Keratinocyte (primary cell): ENCODE data around the gene YLPM1. TPM values are rescaled to one million over a fixed set of nuclear protein-coding genes. Genes with fewer than 3 reads are reported as not detected.

ENCODE experiments used
- DNase-seq: peaks from one replicate; pipeline ENCODE4 v3.0.0-alpha.2; 2011; ENCODE audit warnings: low read depth, missing footprints, low spot score
- FAIRE-seq: peaks from 2 replicates; lab custom pipeline; 2011; peaks lifted over from hg19 to GRCh38; lab: Jason Lieb, UNC
- H2AFZ ChIP-seq: 2 replicates; pipeline ENCODE4 v1.6.0; 2012; ENCODE audit warnings: low read length, control low read depth, inconsistent platforms; ENCODE audit not compliant: control insufficient read depth
- H3K27ac ChIP-seq: 2 replicates; pipeline ENCODE4 v1.5.1; 2011; ENCODE audit warnings: low read length; ENCODE audit not compliant: control insufficient read depth, insufficient read depth
- H3K27me3 ChIP-seq: 3 replicates; pipeline ENCODE4 v1.6.0; 2011; ENCODE audit warnings: low read length; ENCODE audit not compliant: control insufficient read depth, insufficient read depth; ENCODE audit errors: extremely low read depth
- H3K36me3 ChIP-seq, 2 experiments: 2 replicates in 1 of 2; 3 replicates in 1 of 2; pipeline ENCODE4 v1.5.1; 2011; ENCODE audit warnings: low read length in 2 of 2, mild to moderate bottlenecking in 1 of 2; ENCODE audit not compliant: control insufficient read depth in 2 of 2, insufficient read depth in 2 of 2; ENCODE audit errors: extremely low read depth in 1 of 2
- H3K4me1 ChIP-seq: 3 replicates; pipeline ENCODE4 v1.5.1; 2011; ENCODE audit warnings: low read length; ENCODE audit not compliant: control insufficient read depth, insufficient read depth; ENCODE audit errors: extremely low read depth
- H3K4me2 ChIP-seq: 3 replicates; pipeline ENCODE4 v1.6.0; 2011; ENCODE audit warnings: low read depth, low read length; ENCODE audit not compliant: control insufficient read depth, insufficient read depth; ENCODE audit errors: extremely low read depth
- H3K4me3 ChIP-seq, 3 experiments: fragments of 200-600 bp in 1 of 3; sonication (generic) in 1 of 3; 2 replicates in 2 of 3; 3 replicates in 1 of 3; pipeline ENCODE4 v1.5.1; 2011 to 2016; ENCODE audit warnings: low read length in 3 of 3, mild to moderate bottlenecking in 3 of 3, control low read depth in 2 of 3, inconsistent platforms in 1 of 3, low read depth in 1 of 3, mixed read lengths in 1 of 3, mixed run types in 1 of 3, moderate library complexity in 1 of 3; ENCODE audit not compliant: control insufficient read depth in 2 of 3, insufficient read depth in 2 of 3; ENCODE audit errors: extremely low read depth in 1 of 3
- H3K79me2 ChIP-seq: 2 replicates; pipeline ENCODE4 v1.6.0; 2012; ENCODE audit warnings: low read length; ENCODE audit not compliant: control insufficient read depth, insufficient read depth
- H3K9ac ChIP-seq: 3 replicates; pipeline ENCODE4 v1.6.0; 2011; ENCODE audit warnings: low read length; ENCODE audit not compliant: control insufficient read depth, insufficient read depth; ENCODE audit errors: extremely low read depth
- H3K9me1 ChIP-seq: 3 replicates; pipeline ENCODE4 v1.6.0; 2011; ENCODE audit warnings: low read length; ENCODE audit not compliant: control insufficient read depth, insufficient read depth; ENCODE audit errors: extremely low read depth
- H3K9me3 ChIP-seq: 2 replicates; pipeline ENCODE4 v1.5.1; 2012; ENCODE audit warnings: low read depth, low read length; ENCODE audit not compliant: control insufficient read depth
- H4K20me1 ChIP-seq: 3 replicates; pipeline ENCODE4 v1.6.0; 2011; ENCODE audit warnings: low read length; ENCODE audit not compliant: control insufficient read depth, insufficient read depth; ENCODE audit errors: extremely low read depth
- CTCF ChIP-seq, 3 experiments: IDR thresholded peaks in 1 of 3; conservative IDR thresholded peaks in 1 of 3; optimal IDR thresholded peaks in 1 of 3; 2 replicates in 2 of 3; 3 replicates in 1 of 3; pipeline versions ENCODE3 to v1.5.1; 2011; ENCODE audit warnings: low read length in 3 of 3, mild to moderate bottlenecking in 3 of 3, moderate library complexity in 2 of 3, control low read depth in 1 of 3, inconsistent platforms in 1 of 3; ENCODE audit not compliant: insufficient read depth in 2 of 3; ENCODE audit errors: extremely low read depth in 1 of 3
- EZH2 ChIP-seq: IDR thresholded peaks from one replicate; pipeline ENCODE4 v1.6.1; 2012; ENCODE audit warnings: inconsistent platforms, mild to moderate bottlenecking, low read length, moderate library complexity
- dilution Hi-C: fragments of 300-500 bp; cut with MboI; formaldehyde crosslinking; loops from one replicate; pipeline ENCODE4 v1.7.0; 2020; ENCODE audit warnings: low sequenced_read_pairs; ENCODE audit not compliant: extremely low pct_ligation_motif_present
- polyA plus RNA-seq, 5 experiments: library from polyadenylated mRNA; depleted of rRNA in 3 of 5; stranded (reverse) in 3 of 5; stranded (forward) in 1 of 5; unstranded in 1 of 5; fragments of >200 nt; gene quantifications; 1 replicate in 1 of 5; 2 replicates in 3 of 5; 3 replicates in 1 of 5; pipeline versions ENCODE4 v1.2.1 to v1.2.3, GENCODE V29; 2011 to 2012; ENCODE audit warnings: missing spikeins in 2 of 5, low read depth in 1 of 5, low replicate concordance in 1 of 5

YLPM1 gene
- polyA plus RNA-seq, 1 donor (not counting 4 experiments of a cell fraction or from before 2014, with no cell fraction given) = 10.0 TPM

- H3K4me1 ChIP-seq = no peaks in the 10 kb centered on the region
- H3K4me3 ChIP-seq = no peak overlapping the region
- H3K4me2 ChIP-seq = no peak overlapping the region
- dilution Hi-C loops = no loop called here
- no peaks in the 10 kb centered on the region for H3K79me2 ChIP-seq
- no peak overlapping the region for H3K9ac ChIP-seq
- no peaks in the 10 kb centered on the region for H3K9me3 ChIP-seq
- H3K36me3 ChIP-seq = peaks cover 0 to 3% of the 10 kb centered on the region in 2 experiments
- TF ChIP-seq CTCF (optimal IDR thresholded peaks at IDR 0.05 in 1 of 3, IDR thresholded peaks at IDR 0.05 in 1 of 3, conservative IDR thresholded peaks at IDR 0.05 in 1 of 3; ENCODE audit: extremely low read depth in 1 of 3, insufficient read depth in 2 of 3, low read length in 3 of 3) (no peak), EZH2 (no peak)
- H3K27ac ChIP-seq = no peak overlapping the region
- no peak overlapping the region for H2AFZ ChIP-seq
- H3K9me1 ChIP-seq = no peaks in the 10 kb centered on the region
- H4K20me1 ChIP-seq = no peaks in the 10 kb centered on the region
- H3K27me3 ChIP-seq = no peaks in the 10 kb centered on the region
- no peak for FAIRE-seq
- no peak for DNase-seq
Measured at GRCh38 chr14:74737753-74738325, 25.3 kb upstream of the YLPM1 start.

GRCh38 chr14:74739293-74740030 lies 23.7 kb upstream of the YLPM1 start:
- Histone ChIP-seq H4K20me1 (no peaks in the 10 kb centered on the region), H3K79me2 (no peaks in the 10 kb centered on the region), H3K4me2 (no peak overlapping the region), H3K4me3 (no peak overlapping the region), H3K4me1 (no peaks in the 10 kb centered on the region), H3K9ac (no peak overlapping the region), H3K9me1 (no peaks in the 10 kb centered on the region), H3K36me3 (peaks cover 0 to under 1% of the 10 kb centered on the region in 2 experiments), H3K9me3 (no peaks in the 10 kb centered on the region), H2AFZ (no peak overlapping the region), H3K27me3 (no peaks in the 10 kb centered on the region), H3K27ac (no peak overlapping the region)
- DNase-seq (no peak), FAIRE-seq (no peak)
- dilution Hi-C loops = no loop called here
- TF ChIP-seq EZH2 = no peak
- no peak for TF ChIP-seq CTCF (optimal IDR thresholded peaks at IDR 0.05 in 1 of 3, IDR thresholded peaks at IDR 0.05 in 1 of 3, conservative IDR thresholded peaks at IDR 0.05 in 1 of 3; ENCODE audit: extremely low read depth in 1 of 3, insufficient read depth in 2 of 3, low read length in 3 of 3)
